Jurkat, Clone E6-1 (cell line): ENCODE measurements around the gene INPP5A.
"Not testable (repeated sequence)": the region's sequence is repeated elsewhere in the genome, so short reads cannot be mapped to it uniquely, and the experiment has no call there.

ENCODE experiments used
- DNase-seq: peaks from one replicate; pipeline ENCODE4 v3.0.0-alpha.2; 2011; ENCODE audit warnings: low read depth, low spot score
- H3K4me3 ChIP-seq: 2 replicates; pipeline ENCODE4 v1.5.1; 2011; ENCODE audit warnings: mild to moderate bottlenecking, low read length, control low read depth, moderate library complexity

Gene INPP5A

DNA sequence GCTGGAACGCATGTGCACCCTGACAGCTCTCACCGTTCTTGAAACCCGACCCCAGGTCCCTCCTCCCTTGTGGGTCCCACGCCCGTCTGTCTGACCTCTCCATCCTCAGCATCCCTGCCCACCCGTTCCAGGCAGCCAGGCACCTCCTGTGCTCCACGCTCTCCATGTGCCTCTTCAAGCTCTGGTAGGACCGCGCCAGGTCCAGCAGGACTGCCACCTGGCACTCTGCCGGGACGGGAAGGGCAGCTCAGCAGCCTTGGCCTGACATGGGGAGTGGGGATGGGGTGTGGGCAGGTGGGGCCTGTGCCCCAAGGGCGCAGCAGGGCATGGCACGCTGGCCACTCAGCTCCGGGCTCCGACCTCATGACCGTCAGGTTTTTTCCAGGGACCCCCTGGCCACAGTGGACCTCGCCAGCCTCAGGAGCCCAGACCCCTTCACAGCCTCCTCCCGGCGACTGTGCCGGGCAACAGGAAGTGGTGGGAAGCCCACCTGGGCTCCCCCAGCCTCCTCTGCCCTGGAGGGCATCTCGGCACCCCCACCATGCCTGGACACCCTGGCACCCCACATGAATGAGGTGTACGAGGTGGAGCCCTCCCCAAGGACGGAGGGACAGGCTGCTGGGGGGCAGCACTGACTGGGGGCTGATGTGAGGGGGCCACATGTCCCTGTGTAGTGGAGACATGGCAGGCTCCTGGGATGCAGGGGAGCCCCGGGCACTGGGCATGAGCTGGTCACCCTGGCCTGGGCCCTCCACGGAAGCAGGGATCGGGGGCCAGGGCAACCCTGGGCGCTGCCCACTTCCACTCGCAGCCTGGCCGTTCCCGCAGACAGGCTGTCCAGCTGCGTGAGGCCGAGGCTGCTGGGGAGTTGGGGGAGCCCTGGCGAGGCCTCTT is 273.5 kb downstream of the INPP5A start:
- no peak overlapping the region for H3K4me3 ChIP-seq
- no peak for DNase-seq

- H3K4me3 ChIP-seq, result no peak overlapping the region
- no peak for DNase-seq
Observed at GRCh38 chr10:132811891-132812481, 274.4 kb downstream of the INPP5A start.

DNA sequence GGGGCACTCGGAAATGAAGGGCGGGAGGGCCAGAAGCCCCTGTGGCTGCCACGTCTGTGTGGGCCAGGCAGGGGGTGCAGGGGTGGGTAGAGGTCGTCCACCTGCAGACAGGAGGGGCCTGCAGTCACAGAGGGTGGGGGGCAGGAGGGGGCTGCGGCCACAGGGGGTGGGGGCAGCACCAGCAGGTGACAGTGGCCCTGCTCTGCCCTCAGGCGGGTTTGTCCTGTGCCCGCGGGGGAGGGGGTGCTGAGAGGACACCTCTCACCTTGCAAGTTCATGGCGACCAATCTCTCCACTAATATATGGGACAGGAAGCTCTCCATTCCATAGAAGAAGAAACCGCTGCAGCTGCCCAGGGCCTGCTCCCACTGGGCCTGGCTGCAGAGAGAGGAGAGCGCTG is 274.9 kb downstream of the INPP5A start:
- no peak for DNase-seq
- H3K4me3 ChIP-seq, result no peak overlapping the region

- no peak overlapping the region for H3K4me3 ChIP-seq
- DNase-seq, result no peak
Observed at GRCh38 chr10:132813001-132813401, 275.4 kb downstream of the INPP5A start.

- no peak overlapping the region for H3K4me3 ChIP-seq
- no peak for DNase-seq
Observed at GRCh38 chr10:132813560-132814468, 276.2 kb downstream of the INPP5A start.

DNA sequence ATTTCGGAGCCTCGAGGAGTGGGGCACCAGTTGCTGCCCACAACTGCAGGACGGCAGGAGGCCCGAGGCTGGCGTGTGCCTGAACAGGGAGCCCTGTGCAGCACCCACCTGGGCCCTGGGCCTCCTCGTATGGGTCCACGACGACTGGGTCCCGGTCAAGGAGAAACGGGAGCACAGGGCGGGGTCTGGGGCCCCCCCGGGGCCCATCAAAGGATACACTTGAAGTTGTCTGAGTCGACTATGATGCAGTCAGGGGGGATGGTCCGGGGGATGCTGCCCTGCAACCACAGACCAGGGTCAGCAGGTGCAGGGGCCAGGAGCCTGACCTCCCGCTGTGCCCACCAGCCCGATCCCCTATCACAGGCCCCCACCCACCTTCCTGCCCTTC is 276.9 kb downstream of the INPP5A start:
- DNase-seq, result no peak
- H3K4me3 ChIP-seq, result no peak overlapping the region

- DNase-seq, result no peak
- no peak overlapping the region for H3K4me3 ChIP-seq
Observed at GRCh38 chr10:132815168-132815857, 277.7 kb downstream of the INPP5A start.

- DNase-seq, result no peak
- no peak overlapping the region for H3K4me3 ChIP-seq
Observed at GRCh38 chr10:132816718-132817117, 279.1 kb downstream of the INPP5A start.

DNA sequence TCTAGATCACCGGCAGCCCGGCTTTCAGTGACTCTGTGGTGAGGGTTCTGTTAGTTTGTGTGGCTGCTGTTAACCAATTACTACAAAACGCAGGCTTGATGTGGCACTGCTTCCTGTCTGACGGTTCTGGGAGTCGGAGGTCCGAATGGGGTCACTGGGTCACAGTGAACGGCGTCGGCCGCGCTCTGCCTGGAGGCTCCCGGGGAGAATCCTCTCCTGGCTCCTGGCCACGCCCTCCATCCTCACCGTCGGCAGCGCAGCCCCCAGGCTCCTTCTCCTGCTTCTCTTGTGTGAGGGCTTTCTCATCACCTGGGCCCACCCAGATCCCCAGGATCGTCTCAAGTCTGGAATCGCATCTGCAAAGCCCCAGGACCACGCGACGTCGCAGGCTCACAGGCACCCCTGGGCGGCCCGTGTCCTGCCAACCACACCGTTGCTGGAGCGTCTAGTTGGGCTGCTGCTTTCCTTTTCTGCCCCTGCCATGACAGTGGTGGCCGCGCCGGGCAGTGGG is 280.2 kb downstream of the INPP5A start:
- no peak overlapping the region for H3K4me3 ChIP-seq
- no peak for DNase-seq

DNA sequence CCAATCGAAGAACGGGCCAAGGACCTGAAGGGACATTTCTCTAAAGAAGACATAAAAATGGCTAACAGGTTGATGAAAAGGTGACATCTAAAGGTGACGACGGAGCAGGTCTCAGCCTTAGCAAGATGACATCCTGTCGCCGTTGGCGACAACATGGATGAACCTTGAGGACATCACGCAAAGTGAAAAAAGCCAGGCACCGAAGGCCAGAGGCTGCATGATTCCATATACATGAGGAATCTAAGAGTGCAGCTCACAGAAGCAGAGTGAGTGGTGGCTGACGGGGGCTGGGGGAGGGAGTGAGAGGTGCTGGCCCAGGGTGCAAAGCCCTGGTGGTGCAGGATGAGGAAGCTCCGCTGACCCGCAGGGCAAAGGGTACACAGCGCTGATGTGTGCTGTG is 282.5 kb downstream of the INPP5A start:
- no peak overlapping the region for H3K4me3 ChIP-seq
- no peak for DNase-seq

GRCh38 chr10:132825783-132826523 is 288.4 kb downstream of the INPP5A start:
- H3K4me3 ChIP-seq, result not testable (repeated sequence)

GRCh38 chr10:132826524-132827422 is 289.2 kb downstream of the INPP5A start:
- DNase-seq, result no peak
- H3K4me3 ChIP-seq, result no peak overlapping the region

More at GRCh38 chr10:132825783-132826523, 288.4 kb downstream of the INPP5A start:
- not testable (repeated sequence) for DNase-seq

- DNase-seq, result no peak
- no peak overlapping the region for H3K4me3 ChIP-seq
Observed at GRCh38 chr10:132827423-132827789, 289.8 kb downstream of the INPP5A start.

- no peak overlapping the region for H3K4me3 ChIP-seq
- DNase-seq, result no peak
Observed at GRCh38 chr10:132827861-132828539, 290.4 kb downstream of the INPP5A start.

DNA sequence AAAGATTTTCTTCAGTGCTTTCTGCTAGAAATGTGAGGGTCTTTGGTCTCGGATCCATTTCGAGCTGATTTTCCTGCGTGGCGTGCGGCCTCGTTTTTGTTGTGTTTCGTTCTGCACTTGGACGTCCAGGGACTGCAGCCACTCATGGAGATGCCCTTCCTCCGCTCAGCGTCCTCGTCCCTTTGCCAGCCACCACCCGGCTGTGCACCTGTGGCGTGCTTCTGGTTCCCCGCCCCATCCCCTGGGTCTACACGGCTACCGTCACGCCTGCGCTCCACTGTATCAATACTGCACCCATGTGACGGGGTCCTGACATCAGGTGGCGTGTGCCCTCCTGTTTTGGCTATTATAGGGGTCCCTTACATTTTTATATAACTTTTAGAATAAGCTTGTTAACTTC is 291.1 kb downstream of the INPP5A start:
- no peak for DNase-seq
- no peak overlapping the region for H3K4me3 ChIP-seq

GRCh38 chr10:132829403-132829802 is 291.8 kb downstream of the INPP5A start:
- DNase-seq, result no peak

More at GRCh38 chr10:132829403-132829802, 291.8 kb downstream of the INPP5A start:
- H3K4me3 ChIP-seq, result no peak overlapping the region
